HL-60/S4 (cell line): ENCODE measurements around the gene POTEJ.
"Not testable (repeated sequence)": the region's sequence is repeated elsewhere in the genome, so short reads cannot be mapped to it uniquely, and the experiment has no call there.

Experiments used
- in situ Hi-C: fragments of 300-500 bp; cut with MboI; formaldehyde crosslinking; loops from 2 replicates; pipeline ENCODE4 v1.14.3; 2022; ENCODE audit warnings: low sequenced_read_pairs

The POTEJ gene

DNA sequence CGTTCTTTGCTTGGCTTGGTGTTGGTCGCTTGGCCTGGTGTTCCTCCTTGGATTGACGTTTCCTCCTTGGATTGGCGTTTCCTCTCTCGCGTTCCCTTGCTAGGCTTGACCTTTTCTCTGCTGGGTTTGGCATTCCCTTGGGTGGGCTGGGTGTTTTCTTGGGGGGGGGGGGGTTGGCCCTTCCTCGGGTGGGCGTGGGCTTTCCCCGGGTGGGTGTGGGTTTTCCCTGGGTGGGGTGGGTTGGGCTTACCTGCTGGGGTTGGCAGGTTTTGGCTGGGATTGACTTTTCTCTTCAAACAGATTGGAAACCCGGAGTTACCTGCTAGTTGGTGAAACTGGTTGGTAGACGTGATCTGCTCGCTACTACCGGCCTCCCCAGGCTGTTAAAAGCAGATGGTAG lies at the start of gene POTEJ:
Gene POTEJ (plus strand): TSS at position 301 of the 400 bp plus-strand sequence. CDS start 93 bp downstream, at position 394.
- in situ Hi-C loops = not testable (repeated sequence)

DNA sequence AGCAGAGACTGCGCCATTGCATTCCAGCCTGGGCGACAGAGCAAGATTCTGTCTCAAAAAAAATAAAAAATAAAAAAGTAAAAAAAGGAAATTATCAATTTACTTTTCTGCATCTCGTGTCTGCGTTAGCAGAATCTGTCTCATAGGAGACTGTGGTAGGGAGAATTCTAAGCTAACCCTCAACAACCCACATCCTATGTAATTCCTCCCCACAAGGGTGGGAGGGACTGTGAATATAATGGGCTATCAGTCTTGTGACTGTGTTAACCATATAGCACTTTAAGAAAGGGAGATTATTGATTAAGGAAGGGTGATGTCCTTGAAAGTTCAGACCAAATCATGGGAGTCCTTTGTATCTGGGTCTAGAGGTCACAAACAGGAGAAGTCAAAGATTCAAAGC lies 45.1 kb upstream of the POTEJ start:
- in situ Hi-C loops = not testable (repeated sequence)

DNA sequence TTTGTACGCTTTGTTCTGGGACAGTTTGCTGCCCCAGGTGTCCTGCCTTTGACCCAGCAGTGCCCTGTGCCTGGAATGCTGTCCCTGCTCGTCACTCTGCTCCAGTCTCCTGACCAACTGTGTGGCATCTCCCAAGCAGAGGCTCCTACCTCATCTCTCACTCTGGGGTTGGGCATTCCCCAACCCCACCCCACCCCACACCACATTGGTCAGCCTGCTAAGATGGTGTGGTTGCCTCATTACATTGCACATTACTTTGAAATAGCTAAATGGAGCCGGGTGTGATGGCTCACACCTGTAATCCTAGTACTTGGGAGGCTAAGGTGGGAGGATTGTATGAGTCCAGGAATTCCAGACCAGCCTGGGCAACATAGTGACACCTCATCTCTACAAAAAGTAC lies 39.3 kb upstream of the POTEJ start:
- in situ Hi-C loops = not testable (repeated sequence)

DNA sequence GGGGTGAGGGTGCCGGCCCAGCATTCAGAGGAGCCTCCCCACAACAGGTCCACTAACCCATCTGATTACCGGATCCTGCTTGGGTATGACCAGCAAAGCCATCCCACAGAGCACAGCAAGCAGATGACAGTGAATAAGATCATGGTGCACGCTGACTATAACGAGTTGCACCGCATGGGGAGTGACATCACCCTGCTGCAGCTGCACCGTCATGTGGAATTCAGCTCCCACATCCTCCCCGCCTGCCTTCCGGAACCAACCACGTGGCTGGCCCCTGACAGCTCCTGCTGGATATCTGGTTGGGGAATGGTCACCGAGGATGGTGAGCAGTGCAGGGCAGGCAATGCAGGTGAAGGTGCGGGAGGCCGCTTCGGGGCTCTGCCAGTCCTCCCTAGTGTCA lies 37.0 kb upstream of the POTEJ start:
- in situ Hi-C loops = not testable (repeated sequence)

DNA sequence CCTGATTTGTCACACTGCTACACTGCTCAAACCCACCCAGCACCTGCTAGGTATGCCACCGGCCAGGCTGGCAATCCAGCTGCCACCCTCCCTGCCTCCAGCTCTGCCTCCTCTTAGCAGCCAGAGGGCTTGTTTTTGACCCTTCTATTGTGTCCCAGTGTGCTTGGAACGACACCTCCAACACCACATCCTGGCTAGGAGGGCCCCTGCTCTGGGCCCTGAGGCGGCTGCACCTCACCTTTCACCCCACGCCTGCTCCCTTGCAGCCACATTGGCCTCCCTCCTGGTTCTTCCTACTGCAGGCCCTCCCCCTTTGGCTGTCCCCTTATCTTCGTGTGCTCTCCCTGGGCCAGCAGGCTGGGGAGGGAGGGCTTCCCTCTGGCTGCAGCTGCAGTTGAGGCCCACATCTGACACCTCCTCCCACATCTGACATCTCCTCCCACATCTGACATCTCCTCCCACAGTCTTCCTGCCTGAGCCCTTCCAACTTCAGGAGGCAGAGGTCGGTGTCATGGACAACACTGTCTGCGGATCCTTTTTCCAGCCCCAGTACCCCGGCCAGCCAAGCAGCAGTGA lies 34.9 kb upstream of the POTEJ start:
- in situ Hi-C loops = not testable (repeated sequence)

DNA sequence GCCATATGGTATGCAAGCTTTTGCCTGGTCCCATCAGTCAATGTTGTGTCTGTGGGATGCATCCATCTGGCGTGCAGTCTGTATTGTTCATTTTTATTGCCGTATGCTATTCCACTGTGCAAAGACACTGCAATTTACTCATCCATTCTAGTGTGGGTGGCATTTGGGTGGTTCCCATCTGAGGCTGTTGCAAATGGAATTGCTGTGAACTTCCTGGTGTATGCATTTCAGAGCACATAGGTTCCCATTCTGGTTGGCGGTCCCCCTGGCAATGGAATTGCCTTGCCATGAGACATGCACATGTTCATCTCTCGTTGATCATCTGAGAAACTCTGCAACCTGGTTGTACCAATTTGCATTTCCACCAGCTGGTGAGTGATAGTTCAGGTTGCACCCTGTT lies 33.7 kb upstream of the POTEJ start:
- in situ Hi-C loops = not testable (repeated sequence)

DNA sequence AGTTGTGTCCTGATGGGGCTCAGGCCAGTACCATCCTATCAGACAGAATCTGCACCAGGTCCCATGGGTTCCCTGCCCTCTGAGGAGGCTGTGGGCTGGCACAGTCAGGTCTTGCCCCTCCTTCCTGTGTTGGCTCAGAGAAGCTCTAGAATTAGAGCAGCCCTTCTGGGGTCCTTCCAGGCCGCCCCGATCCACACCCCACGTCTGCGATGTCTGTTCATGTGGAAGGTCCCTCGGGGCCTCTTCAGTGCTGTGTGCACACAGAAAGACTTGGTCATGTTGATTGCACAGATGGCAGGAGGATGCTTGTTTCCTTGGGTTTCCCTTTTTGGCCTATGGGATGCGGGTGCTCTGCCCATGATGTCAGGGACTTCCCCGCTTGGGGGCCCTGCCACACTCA lies 32.1 kb upstream of the POTEJ start:
- in situ Hi-C loops = not testable (repeated sequence)

DNA sequence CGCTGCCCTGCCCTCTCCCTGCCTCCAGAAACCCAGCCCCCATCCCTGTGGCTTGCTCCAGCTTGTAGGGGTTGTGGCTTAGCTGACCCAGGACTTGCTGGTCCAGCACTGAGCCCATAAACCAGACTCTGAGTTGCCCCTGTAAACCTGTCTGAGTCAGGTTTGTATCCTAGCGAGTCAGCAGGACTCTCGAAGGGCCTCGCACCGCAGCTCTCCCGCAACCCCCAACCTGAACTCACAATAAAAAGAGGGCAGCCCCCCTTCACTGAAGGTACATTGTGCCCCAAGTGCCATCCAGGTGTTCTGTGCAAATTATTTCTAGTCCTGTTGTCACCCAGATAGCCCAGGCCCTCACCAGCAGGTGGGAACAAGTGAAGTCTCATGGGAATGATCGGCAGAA lies 29.7 kb upstream of the POTEJ start:
- in situ Hi-C loops = not testable (repeated sequence)

DNA sequence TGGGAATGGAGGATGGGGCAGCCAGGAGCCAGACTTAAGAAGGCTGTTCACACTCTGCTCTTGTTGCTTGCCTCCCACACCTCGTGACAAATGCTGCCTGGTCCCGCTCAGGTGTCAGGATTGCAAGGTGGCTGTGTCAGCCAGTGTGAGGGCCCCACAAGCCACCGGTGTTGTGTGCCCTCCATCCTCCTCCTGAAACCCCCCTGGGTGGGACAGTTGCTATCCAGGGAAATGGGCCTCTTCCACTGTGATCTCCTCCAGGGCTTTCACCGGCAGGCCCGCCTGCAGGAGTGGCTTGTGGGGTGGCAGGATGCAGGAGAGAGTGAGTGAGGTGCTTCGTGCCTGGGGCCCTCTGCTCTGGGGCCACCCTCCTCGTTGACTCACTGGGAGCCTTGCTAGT lies 28.3 kb upstream of the POTEJ start:
- in situ Hi-C loops = not testable (repeated sequence)

DNA sequence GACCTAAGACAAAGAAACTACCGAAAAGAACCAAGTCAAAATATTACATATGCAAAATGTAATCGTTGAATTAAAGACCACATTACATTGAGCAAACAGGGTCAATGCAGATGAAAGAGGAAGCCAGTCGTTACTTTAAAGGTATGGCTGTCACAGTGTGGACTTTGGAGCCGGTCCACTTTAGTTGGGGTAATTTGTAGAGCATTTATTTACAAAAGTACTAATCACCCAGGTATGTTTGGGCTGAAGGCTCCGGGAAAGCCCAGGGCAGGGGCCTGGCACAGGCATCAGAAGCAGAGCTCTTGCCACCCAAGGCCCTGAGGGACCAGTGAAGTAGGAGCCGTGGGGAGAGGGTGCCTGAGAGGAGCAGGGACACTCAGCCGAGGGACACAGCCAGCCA lies 27.7 kb upstream of the POTEJ start:
- in situ Hi-C loops = not testable (repeated sequence)

DNA sequence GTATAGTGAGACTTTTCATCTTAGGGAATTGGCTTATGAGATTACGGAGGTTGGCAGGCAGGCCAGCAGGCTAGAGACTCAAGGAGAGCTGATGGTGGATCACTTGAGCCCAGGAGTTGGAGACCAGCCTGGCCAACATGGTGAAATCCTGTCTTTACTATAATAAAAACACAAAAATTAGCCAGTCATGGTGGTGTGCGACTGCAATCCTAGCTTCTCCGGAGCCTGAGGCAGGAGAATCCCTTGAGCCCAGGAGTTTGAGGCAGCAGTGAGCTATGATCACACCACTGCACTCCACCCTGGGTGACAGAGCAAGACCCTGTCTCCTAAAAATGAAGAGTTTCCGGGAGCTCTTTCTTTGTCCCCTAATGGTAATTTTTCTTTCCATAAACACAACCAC lies 26.5 kb upstream of the POTEJ start:
- in situ Hi-C loops = not testable (repeated sequence)

DNA sequence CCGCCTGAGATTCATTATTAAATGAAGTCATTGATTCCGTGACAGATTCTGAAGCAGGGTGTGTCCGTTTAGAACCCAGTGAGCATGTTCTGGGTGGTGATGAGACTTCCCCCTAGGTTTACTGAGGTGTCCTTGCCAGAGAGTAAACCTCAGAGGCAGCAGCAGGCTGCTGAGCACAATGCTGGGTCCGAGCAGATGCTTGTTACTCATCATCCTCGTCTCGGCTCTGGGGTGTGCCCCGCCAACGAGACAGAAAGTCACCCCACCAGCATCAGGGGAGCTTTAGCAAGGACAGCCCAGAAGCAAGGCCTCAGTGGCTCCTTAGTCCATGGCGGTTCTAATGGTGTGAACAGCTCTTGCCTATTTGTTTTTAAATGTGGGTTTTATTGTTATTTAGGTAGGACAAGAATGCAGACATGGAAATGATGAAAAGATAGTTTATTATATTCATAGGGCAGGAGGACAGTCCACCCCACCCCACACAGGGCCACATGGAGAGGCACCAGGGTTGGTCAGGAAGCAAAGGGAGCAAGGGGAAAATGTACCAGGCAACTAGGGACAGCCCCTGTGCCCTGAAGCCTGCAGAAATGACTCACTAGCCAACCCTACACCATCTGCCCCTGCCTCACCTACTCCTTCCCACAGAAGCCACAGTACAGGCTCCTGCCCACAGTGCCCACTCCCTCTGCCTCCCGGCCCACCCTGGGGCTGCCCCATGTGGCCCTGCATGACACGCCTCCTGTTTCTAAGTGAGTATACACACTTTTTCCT lies 22.4 kb upstream of the POTEJ start:
- in situ Hi-C loops = not testable (repeated sequence)

DNA sequence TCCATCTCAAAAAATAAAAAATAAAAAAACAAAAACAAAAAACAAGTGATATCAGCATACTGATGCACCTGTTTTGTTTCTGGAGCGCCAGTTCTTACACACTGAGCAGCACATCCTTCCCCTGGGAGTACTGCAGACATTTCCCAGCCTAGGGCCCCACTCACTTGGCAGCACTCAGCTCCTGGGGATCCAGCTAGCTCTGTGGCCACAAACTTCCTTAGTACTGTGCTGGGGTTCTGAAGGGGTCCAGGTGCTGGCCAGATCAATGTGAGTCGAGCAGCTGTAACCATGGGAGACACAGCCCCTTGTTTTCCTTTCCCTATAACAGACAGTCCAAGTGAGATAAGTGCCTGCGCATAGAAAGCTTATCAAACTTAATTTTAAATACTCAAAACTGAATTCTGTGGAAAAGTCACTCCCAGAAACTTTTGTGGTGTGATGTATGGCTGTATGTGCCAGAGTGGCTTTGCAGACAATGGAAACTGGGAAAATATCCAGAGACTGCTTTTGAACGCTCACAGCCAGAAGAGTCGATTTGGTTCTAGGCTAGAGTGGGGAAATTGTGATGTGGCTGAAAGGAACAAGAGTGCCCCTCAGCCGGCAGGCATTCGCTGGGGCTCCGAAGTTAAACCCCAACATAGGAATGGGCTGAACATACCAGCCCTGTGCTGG lies 20.9 kb upstream of the POTEJ start:
- in situ Hi-C loops = not testable (repeated sequence)

DNA sequence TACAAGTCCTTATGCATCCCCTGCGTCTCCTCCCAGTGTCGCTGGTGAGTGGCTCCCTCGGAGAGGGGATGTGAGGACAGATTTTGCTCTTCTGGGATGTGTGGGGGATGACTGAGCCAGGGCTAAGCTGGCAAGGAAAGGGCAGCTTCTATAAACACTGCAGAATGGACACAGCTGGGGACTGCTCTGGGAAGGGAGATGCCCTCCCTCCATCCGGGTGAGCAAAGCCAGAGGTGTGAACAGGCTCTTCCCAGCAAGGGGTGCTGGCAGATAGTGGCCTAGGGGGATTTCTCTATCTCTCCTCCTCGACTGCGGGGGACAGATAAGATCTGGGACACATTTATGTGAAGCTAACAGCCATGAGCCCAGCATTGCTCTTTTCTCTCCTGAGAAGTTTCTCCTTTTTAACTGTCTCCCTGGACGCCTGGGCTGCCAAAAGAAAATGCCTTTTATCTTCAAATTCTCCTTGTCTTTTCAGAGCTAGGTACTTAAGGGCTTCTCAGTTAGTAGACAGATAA lies 20.3 kb upstream of the POTEJ start:
- in situ Hi-C loops = not testable (repeated sequence)

DNA sequence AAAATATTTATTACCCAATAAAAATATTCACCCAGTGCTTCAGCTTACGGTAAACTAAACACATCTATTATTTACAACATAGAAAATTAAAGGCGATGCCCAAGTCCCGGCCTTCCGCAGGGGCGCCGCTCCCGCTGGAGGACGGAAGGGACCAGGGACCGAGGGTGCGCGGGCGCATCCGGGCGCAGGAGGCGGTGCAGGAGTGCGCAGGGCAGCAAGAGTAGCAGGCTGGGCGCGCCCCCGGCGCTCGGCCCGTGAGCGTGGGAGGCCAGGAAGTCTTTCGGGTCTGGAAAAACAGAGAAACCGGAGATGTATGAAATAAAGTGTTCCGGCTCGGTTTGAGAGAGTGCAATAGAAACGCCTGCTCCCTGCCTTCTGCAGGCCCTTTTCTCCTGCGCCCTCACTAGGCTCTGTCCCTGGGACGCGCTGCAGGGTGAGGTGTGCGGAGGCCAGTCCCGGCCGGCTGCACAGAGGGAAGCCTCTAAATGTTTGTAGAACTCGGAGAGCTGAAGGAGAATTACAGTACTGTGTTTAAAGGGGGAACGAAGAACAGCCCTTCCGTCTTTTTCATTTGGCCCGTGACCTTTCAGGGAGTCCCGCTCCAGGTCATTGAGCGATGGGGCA lies 18.3 kb upstream of the POTEJ start:
- in situ Hi-C loops = not testable (repeated sequence)

DNA sequence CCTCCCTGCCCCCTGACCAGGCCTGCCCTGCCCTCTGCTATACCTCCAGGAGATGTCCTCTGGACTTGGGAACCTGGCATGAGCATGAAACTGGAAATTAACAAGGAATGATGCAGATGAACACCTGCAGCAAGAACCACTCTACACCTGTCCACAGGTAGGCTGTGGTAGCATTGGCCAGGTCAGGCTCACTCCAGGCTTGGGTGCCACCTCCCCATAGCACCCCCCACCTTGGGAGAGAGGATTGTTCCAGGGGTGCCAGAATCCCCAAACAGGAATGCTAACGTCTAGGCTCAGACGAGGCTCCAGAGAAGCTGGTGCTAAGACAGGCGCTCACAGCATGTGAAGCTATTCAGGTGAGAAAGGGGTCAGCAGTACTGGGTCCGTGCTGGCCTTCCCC lies 17.2 kb upstream of the POTEJ start:
- in situ Hi-C loops = not testable (repeated sequence)

DNA sequence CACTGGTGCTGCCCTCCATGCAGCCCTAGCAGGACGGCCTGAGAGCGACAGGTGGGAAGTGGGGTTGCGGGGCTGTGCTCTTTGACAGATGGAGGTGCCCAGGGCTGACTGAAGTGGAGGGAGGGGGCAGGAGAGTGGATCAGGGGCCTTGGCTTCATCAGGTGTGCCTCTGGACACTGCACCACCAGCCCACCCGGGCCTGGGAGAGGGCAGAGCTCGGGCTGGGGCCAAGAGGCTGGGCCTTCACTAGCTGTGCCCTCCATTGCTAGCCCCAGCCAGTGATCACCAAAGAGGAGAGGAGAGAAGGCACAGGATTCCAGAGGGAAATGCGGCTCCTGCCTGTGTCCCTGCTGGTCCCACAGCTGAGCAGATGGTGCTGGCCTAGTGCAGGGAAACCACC lies 14.5 kb upstream of the POTEJ start:
- in situ Hi-C loops = not testable (repeated sequence)

DNA sequence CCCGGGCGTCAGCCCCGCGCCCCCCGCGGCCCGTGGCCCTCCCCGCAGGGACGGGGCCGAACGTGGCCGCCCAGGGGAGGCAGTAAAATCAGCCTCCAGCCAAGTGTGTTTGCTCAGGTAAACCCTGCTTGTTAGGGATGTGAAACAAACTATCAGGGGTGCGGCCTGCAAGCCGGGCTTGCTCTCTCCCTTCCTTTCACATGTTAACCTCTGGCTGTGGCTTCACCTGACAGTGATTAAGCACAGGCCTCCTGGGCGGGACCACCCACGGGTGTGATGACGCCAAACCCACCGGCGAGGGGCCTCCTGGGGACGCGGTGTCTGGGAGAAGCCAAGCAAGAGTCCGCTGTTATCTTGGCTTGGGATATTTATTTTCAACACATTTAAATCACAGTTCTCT lies 13.2 kb upstream of the POTEJ start:
- in situ Hi-C loops = not testable (repeated sequence)

DNA sequence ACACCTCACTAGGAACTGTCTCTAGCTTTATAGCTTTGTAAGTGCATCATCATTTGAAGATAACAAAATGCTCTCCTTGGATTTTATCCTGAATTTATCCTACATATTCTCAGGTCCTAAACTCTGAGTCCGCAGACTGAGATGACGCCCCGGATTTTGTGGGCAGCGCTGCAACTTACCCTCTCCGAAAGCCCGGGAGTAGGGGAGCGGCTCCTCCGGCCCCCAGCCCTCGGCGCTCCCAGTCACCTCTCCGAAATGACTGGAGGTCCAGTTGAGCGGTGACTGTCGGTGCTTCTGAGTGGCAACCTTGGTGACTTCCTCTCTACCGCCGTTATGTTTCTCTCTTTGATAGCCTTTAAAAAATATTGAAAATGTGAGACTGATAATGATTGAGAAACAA lies 12.8 kb upstream of the POTEJ start:
- in situ Hi-C loops = not testable (repeated sequence)

DNA sequence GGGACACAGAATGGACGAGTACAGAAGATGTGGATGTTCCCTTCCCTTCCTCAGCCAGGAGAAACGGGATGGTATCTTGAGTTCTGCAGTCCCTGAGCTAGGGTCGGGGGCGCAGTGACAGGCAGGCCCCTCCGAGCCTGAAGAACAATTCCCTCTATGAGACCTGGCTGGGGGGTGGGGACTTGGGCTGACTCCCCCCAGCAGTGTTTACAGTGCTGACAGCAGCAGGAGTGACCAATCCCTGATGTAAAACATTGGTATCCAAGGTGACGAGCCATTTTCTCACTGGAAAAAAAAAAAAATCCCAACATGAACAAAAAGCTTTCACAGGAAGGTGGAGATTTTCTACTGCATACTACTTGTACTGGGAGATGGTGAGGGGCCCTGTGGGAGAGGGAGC lies 11.8 kb upstream of the POTEJ start, which contains the start of gene CFC1:
Gene CFC1 (minus strand): TSS at position 183 of the 400 bp plus-strand sequence. CDS start 288 bp downstream, outside the sequence.
- in situ Hi-C loops = not testable (repeated sequence)

DNA sequence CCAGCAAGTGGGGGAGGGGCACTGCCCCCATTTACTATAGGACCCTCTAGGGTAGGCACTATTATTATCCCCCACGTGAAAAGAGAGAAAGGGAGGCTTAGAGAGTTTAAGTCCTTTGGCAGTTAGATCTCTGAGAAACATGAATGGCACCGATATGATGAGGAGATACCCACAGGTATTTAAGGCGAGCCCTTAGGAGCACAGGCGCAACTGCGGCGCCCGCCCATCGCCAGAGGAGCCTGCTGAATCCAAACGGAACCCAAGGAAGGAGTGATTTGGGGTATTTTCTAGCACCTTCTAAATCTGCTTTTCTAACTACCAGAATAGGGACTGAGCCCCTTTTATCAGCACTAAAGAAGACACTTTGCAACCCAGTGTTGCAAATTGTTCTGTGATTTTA lies 11.3 kb upstream of the POTEJ start:
- in situ Hi-C loops = not testable (repeated sequence)
